RWPE1 (cell line): Measurements from ENCODE around the gene SLC13A3.

Experiments used
- CTCF ChIA-PET: fragments of 350-600 bp; sonication (Branson Sonifier 250); formaldehyde crosslinking; extraction: SDS; loops from one replicate; lab custom pipeline; 2021; lab: Yijun Ruan, JAX
- POLR2A ChIA-PET: fragments of 400-600 bp; formaldehyde crosslinking; extraction: SDS; loops from one replicate; lab custom pipeline; 2020; ENCODE audit warnings: antibody characterized with exemption; ENCODE audit not compliant: low non-redundant PET; lab: Yijun Ruan, JAX
- DNase-seq: peaks from one replicate; pipeline ENCODE4 v3.0.0; 2012; ENCODE audit warnings: low spot score
- H3K27ac ChIP-seq: fragments of 450-650 bp; 2 replicates; pipeline ENCODE4 v1.5.1; 2017
- CTCF ChIP-seq: fragments of 450-650 bp; conservative IDR thresholded peaks from 2 replicates; pipeline ENCODE4 v1.5.1; 2017; ENCODE audit warnings: low read depth, mild to moderate bottlenecking

SLC13A3 gene

GRCh38 chr20:46552460-46553420, 98.5 kb downstream of the SLC13A3 start:
- ChIA-PET POLR2A (no interaction called here), CTCF (interaction anchor here (0.6 to 3.4 kb wide), 5 partner anchors 9 to 141 kb away, joined by 4 to 19 read pairs (median 4); no protein-coding TSS in a partner anchor)
- TF ChIP-seq CTCF, result no peak
- no peak for DNase-seq
- H3K27ac ChIP-seq, result no peak overlapping the region

GRCh38 chr20:46551522-46552381, 99.5 kb downstream of the SLC13A3 start:
- TF ChIP-seq CTCF, result no peak
- ChIA-PET CTCF (interaction anchor here (0.5 to 3.4 kb wide), 5 partner anchors 10 to 114 kb away, joined by 3 to 19 read pairs (median 4); no protein-coding TSS in a partner anchor), POLR2A (no interaction called here)
- H3K27ac ChIP-seq, result no peak overlapping the region
- no peak for DNase-seq

- no peak within 1 kb of the TSS for H3K27ac ChIP-seq
- ChIA-PET CTCF (interaction anchor here (0.9 to 3.4 kb wide), 6 partner anchors 11 to 132 kb away, joined by 3 to 19 read pairs (median 4); no protein-coding TSS in a partner anchor), POLR2A (no interaction called here)
- TF ChIP-seq CTCF, result no peak
- no peak for DNase-seq
Measured at GRCh38 chr20:46550461-46550860, 100.8 kb downstream of the SLC13A3 start, which contains the start of gene OCSTAMP. Gene OCSTAMP (minus strand): TSS chr20:46550654. CDS start chr20:46550560, 94 bp downstream.

- POLR2A ChIA-PET, result interaction anchor here (0.5 kb wide), 1 partner anchor 25 kb away, joined by 3 read pairs; no protein-coding TSS in a partner anchor
- CTCF ChIA-PET, result interaction anchor here (0.9 to 3.4 kb wide), 4 partner anchors 12 to 133 kb away, joined by 3 to 19 read pairs (median 4); no protein-coding TSS in a partner anchor
- no peak for DNase-seq
- H3K27ac ChIP-seq, result no peak overlapping the region
- no peak for TF ChIP-seq CTCF
Measured at GRCh38 chr20:46549188-46549972, 101.9 kb downstream of the SLC13A3 start.

- ChIA-PET POLR2A (interaction anchor here (0.5 kb wide), 1 partner anchor 26 kb away, joined by 3 read pairs; no protein-coding TSS in a partner anchor), CTCF (interaction anchor here (0.7 kb wide), 1 partner anchor 20 kb away, joined by 3 read pairs; no protein-coding TSS in a partner anchor)
- no peak for DNase-seq
- TF ChIP-seq CTCF, result no peak
- H3K27ac ChIP-seq, result no peak overlapping the region
Measured at GRCh38 chr20:46548688-46549087, 102.6 kb downstream of the SLC13A3 start.
